NCI-H226 (cell line): ENCODE measurements around the gene GDF11.

Experiments used
- DNase-seq: peaks from one replicate; pipeline ENCODE4 v3.0.0-alpha.2; 2015

Gene GDF11

GRCh38 chr12:55707841-55708694 lies 34.9 kb upstream of the GDF11 start, which contains the start of gene ITGA7:
Gene ITGA7, minus strand, starts transcription at chr12:55707904. Its CDS starts 222 bp downstream, at chr12:55707682.
- peak; percentile 43 for DNase-seq

- DNase-seq = no peak
Measured at GRCh38 chr12:55708695-55709233, 34.2 kb upstream of the GDF11 start.

GRCh38 chr12:55711786-55712553 lies 31.0 kb upstream of the GDF11 start:
- DNase-seq = no peak

- DNase-seq = no peak
Measured at GRCh38 chr12:55712700-55713415, 30.1 kb upstream of the GDF11 start.

GRCh38 chr12:55713721-55714120 lies 29.2 kb upstream of the GDF11 start:
- DNase-seq = peak; percentile 91

- no peak for DNase-seq
Measured at GRCh38 chr12:55715169-55715764, 27.7 kb upstream of the GDF11 start.

- peak; percentile 96 for DNase-seq
Measured at GRCh38 chr12:55715833-55716581, 26.9 kb upstream of the GDF11 start, which contains the start of gene BLOC1S1. Gene BLOC1S1, plus strand, starts transcription at chr12:55716046. Its CDS starts 6 bp downstream, at chr12:55716052.

GRCh38 chr12:55716582-55716957 lies 26.4 kb upstream of the GDF11 start:
- DNase-seq = no peak

GRCh38 chr12:55717011-55718007 lies 25.6 kb upstream of the GDF11 start:
- peak; percentile 78 for DNase-seq

- peak; percentile 83 for DNase-seq
Measured at GRCh38 chr12:55718015-55718414, 24.9 kb upstream of the GDF11 start.

- no peak for DNase-seq
Measured at GRCh38 chr12:55718624-55719275, 24.2 kb upstream of the GDF11 start.

- DNase-seq = no peak
Measured at GRCh38 chr12:55719371-55719770, 23.6 kb upstream of the GDF11 start.

- DNase-seq = peak; percentile 98
Measured at GRCh38 chr12:55720071-55720564, 22.8 kb upstream of the GDF11 start, which contains the start of gene RDH5. Gene RDH5, plus strand, starts transcription at chr12:55720393. Its CDS starts 792 bp downstream, at chr12:55721185.

- DNase-seq = peak; percentile 93
Measured at GRCh38 chr12:55720894-55721444, 22.0 kb upstream of the GDF11 start.

GRCh38 chr12:55721601-55722213 lies 21.2 kb upstream of the GDF11 start:
- no peak for DNase-seq

GRCh38 chr12:55722948-55723347 lies 20.0 kb upstream of the GDF11 start:
- DNase-seq = no peak

- no peak for DNase-seq
Measured at GRCh38 chr12:55723516-55724225, 19.3 kb upstream of the GDF11 start.
